Hepatocyte (in vitro differentiated cells): Measurements from ENCODE around the gene FAM53B.

Experiments used
- CTCF ChIP-seq: fragments of 200-600 bp; sonication (generic); IDR thresholded peaks from 2 replicates; pipeline ENCODE4 v1.5.1; 2016; ENCODE audit warnings: antibody characterized with exemption, mild to moderate bottlenecking; ENCODE audit not compliant: poor library complexity
- EZH2 ChIP-seq: fragments of 200-600 bp; sonication (generic); IDR thresholded peaks from 2 replicates; pipeline ENCODE4 v1.6.1; 2016; ENCODE audit warnings: antibody characterized with exemption, mild to moderate bottlenecking, borderline replicate concordance
- EZH2phosphoT487 ChIP-seq: fragments of 200-600 bp; sonication (generic); IDR thresholded peaks from one replicate; pipeline ENCODE4 v1.6.1; 2018; ENCODE audit warnings: antibody characterized with exemption, mild to moderate bottlenecking, low read depth, moderate library complexity; ENCODE audit not compliant: unreplicated experiment, severe bottlenecking

- TF ChIP-seq EZH2 (no peak), CTCF (no peak), EZH2phosphoT487 (no peak)
Measured at GRCh38 chr10:124686707-124687376, 57.3 kb downstream of the FAM53B start.
